IMR-90 (cell line): ENCODE data around the gene LBP. TPM values are rescaled to one million over a fixed set of nuclear protein-coding genes. Genes with fewer than 3 reads are reported as not detected.
"Not testable (repeated sequence)": the region's sequence is repeated elsewhere in the genome, so short reads cannot be mapped to it uniquely, and the experiment has no call there.

ENCODE experiments used
- ATAC-seq: fragments of 200-7000 bp; cut with Tn5 transposase; 2 replicates; pipeline ENCODE4 v1.9.1; 2020; ENCODE audit warnings: low read depth, mild to moderate bottlenecking, moderate library complexity
- BruUV-seq: library from RNA; stranded (reverse); fragments of 400-500 nt; replicated peaks from 2 replicates; lab custom pipeline; 2021; lab: Mats Ljungman, UMichigan
- CTCF ChIA-PET: fragments of 300-600 bp; formaldehyde crosslinking; extraction: SDS; loops from one replicate; lab custom pipeline; 2021; ENCODE audit warnings: antibody characterized with exemption; lab: Yijun Ruan, JAX
- POLR2A ChIA-PET: fragments of 300-600 bp; sonication (Branson Sonifier 250); formaldehyde crosslinking; loops from one replicate; lab custom pipeline; 2022; ENCODE audit warnings: antibody characterized with exemption; ENCODE audit not compliant: unreplicated experiment; lab: Charles Lee
- DNase-seq: peaks from one replicate; pipeline ENCODE4 v3.0.0; 2013
- H2AFZ ChIP-seq: replicated peaks from 2 replicates; pipeline ENCODE3; 2013; ENCODE audit warnings: low read length, mild to moderate bottlenecking; ENCODE audit not compliant: poor library complexity
- H2AK5ac ChIP-seq: 2 replicates; pipeline ENCODE4 v1.6.1; 2013; ENCODE audit warnings: low read depth, low read length, inconsistent platforms
- H2AK9ac ChIP-seq: replicated peaks from 2 replicates; pipeline ENCODE3; 2013; ENCODE audit warnings: mild to moderate bottlenecking, low read depth, low read length, moderate library complexity; ENCODE audit not compliant: poor library complexity
- H2BK120ac ChIP-seq: 2 replicates; pipeline ENCODE4 v1.6.1; 2013; ENCODE audit warnings: low read depth, low read length, inconsistent platforms
- H2BK15ac ChIP-seq: 3 replicates; pipeline ENCODE4 v1.6.1; 2013; ENCODE audit warnings: low read depth, low read length, inconsistent platforms
- H2BK20ac ChIP-seq: 2 replicates; pipeline ENCODE4 v1.6.1; 2013; ENCODE audit warnings: low read depth, mild to moderate bottlenecking, inconsistent platforms, low read length, moderate library complexity
- H2BK5ac ChIP-seq: 2 replicates; pipeline ENCODE4 v1.6.1; 2013; ENCODE audit warnings: mild to moderate bottlenecking, low read depth, low read length, inconsistent platforms; ENCODE audit not compliant: poor library complexity, severe bottlenecking
- H3K14ac ChIP-seq: replicated peaks from 2 replicates; pipeline ENCODE4 v1.6.1; 2013; ENCODE audit warnings: low read depth, low read length, inconsistent platforms
- H3K18ac ChIP-seq: 2 replicates; pipeline ENCODE4 v1.6.1; 2013; ENCODE audit warnings: low read depth, low read length, control low read depth
- H3K23ac ChIP-seq: 2 replicates; pipeline ENCODE4 v1.6.1; 2013; ENCODE audit warnings: low read depth, low read length, inconsistent platforms
- H3K27ac ChIP-seq: 2 replicates; pipeline ENCODE4 v1.5.1; 2013; ENCODE audit warnings: mild to moderate bottlenecking, control low read depth, low read length; ENCODE audit not compliant: insufficient read depth
- H3K27me3 ChIP-seq: 2 replicates; pipeline ENCODE4 v1.6.1; 2013; ENCODE audit warnings: low read length; ENCODE audit not compliant: control insufficient read depth, insufficient read depth
- H3K36me3 ChIP-seq: 2 replicates; pipeline ENCODE4 v1.6.1; 2013; ENCODE audit warnings: low read length, mixed read lengths; ENCODE audit not compliant: control insufficient read depth, insufficient read depth
- H3K4ac ChIP-seq: 2 replicates; pipeline ENCODE4 v1.6.1; 2013; ENCODE audit warnings: low read depth, low read length, inconsistent platforms
- H3K4me1 ChIP-seq: 2 replicates; pipeline ENCODE4 v1.6.1; 2013; ENCODE audit warnings: low read length, mixed read lengths; ENCODE audit not compliant: control insufficient read depth, insufficient read depth
- H3K4me2 ChIP-seq: 2 replicates; pipeline ENCODE4 v1.6.1; 2013; ENCODE audit warnings: low read depth, mild to moderate bottlenecking, control low read depth, low read length, moderate library complexity
- H3K4me3 ChIP-seq: 2 replicates; pipeline ENCODE4 v1.5.1; 2013; ENCODE audit warnings: low read depth, mild to moderate bottlenecking, control low read depth, low read length, moderate library complexity; ENCODE audit not compliant: insufficient read depth
- H3K56ac ChIP-seq: 2 replicates; pipeline ENCODE4 v1.6.1; 2013; ENCODE audit warnings: low read length, inconsistent platforms; ENCODE audit not compliant: insufficient read depth; ENCODE audit errors: extremely low read depth
- H3K79me1 ChIP-seq, 2 experiments: 2 replicates each; pipeline ENCODE4 v1.6.1; 2013; ENCODE audit warnings: low read length in 2 of 2, inconsistent platforms in 1 of 2, low read depth in 1 of 2
- H3K9ac ChIP-seq: 2 replicates; pipeline ENCODE4 v1.6.1; 2013; ENCODE audit warnings: low read depth, low read length, control low read depth
- H3K9me1 ChIP-seq: 2 replicates; pipeline ENCODE4 v1.6.1; 2013; ENCODE audit warnings: low read length, inconsistent platforms; ENCODE audit not compliant: insufficient read depth
- H3K9me3 ChIP-seq: 2 replicates; pipeline ENCODE4 v1.6.1; 2013; ENCODE audit warnings: low read length; ENCODE audit not compliant: control insufficient read depth, insufficient read depth
- H4K20me1 ChIP-seq: 2 replicates; pipeline ENCODE4 v1.6.1; 2013; ENCODE audit warnings: low read length, inconsistent platforms; ENCODE audit not compliant: insufficient read depth
- H4K5ac ChIP-seq: 2 replicates; pipeline ENCODE4 v1.6.1; 2013; ENCODE audit warnings: mild to moderate bottlenecking, low read depth, low read length, control low read depth
- H4K8ac ChIP-seq, 2 experiments: 2 replicates each; pipeline ENCODE4 v1.6.1; 2013; ENCODE audit warnings: low read depth in 2 of 2, low read length in 2 of 2, control low read depth in 1 of 2, inconsistent platforms in 1 of 2
- H4K91ac ChIP-seq: 2 replicates; pipeline ENCODE4 v1.6.1; 2013; ENCODE audit warnings: low read depth, low read length, inconsistent platforms; ENCODE audit not compliant: insufficient read depth
- CTCF ChIP-seq: conservative IDR thresholded peaks from 2 replicates; pipeline ENCODE4 v1.5.1; 2012; ENCODE audit warnings: mild to moderate bottlenecking, low read depth, low read length, improper control_type of control experiment
- SMC3 ChIP-seq: fragments of 150-350 bp; IDR thresholded peaks from 2 replicates; pipeline ENCODE4 v1.6.1; 2016; ENCODE audit warnings: low read depth, mild to moderate bottlenecking, antibody characterized with exemption, low read length, moderate library complexity
- WGBS, 2 experiments: methylation state at CpG; one replicate each; pipeline versions ENCODE4 v1.1.5 to v1.1.7; 2013; ENCODE audit warnings: missing lambda C conversion rate in 2 of 2; ENCODE audit not compliant: insufficient read length in 1 of 2; ENCODE audit errors: extremely low coverage in 2 of 2; 5-methylcytosine and 5-hydroxymethylcytosine counted together
- dilution Hi-C: fragments of 300-500 bp; cut with HindIII; formaldehyde crosslinking; loops from one replicate; pipeline ENCODE4 v1.14.3; 2018; ENCODE audit warnings: low sequenced_read_pairs; ENCODE audit not compliant: unreplicated experiment
- in situ Hi-C: fragments of 300-500 bp; cut with MboI; formaldehyde crosslinking; loops from 3 replicates; pipeline ENCODE4 v1.14.3; 2019; ENCODE audit warnings: low sequenced_read_pairs, inconsistent platforms, mixed read lengths
- intact Hi-C: fragments of 100-400 bp; cut with micrococcal nuclease; formaldehyde crosslinking; loops from 2 replicates; pipeline ENCODE4 v1.10.0; 2022
- polyA plus RNA-seq, 3 experiments: library from polyadenylated mRNA; depleted of rRNA; stranded (reverse); fragments of >200 nt; gene quantifications; 2 replicates each; pipeline ENCODE4 v1.2.3, GENCODE V29; 2012; ENCODE audit warnings: low replicate concordance in 1 of 3
- total RNA-seq: library from RNA; depleted of rRNA; stranded (reverse); fragments of >200 nt; gene quantifications from 2 replicates; pipeline ENCODE4 v1.2.3, GENCODE V29; 2012

LBP gene
- total and polyA plus RNA-seq, 2 of the 4 experiments (the other 2 are of a cell fraction): not detected

- dilution Hi-C loops: no loop called here
- Histone ChIP-seq H2BK120ac (no peak overlapping the region), H3K56ac (no peak overlapping the region), H3K9me3 (peaks cover 6% of the 10 kb centered on the region), H4K5ac (no peak overlapping the region), H2AK5ac (no peak overlapping the region), H4K91ac (no peak overlapping the region), H3K4me3 (no peak overlapping the region), H3K27me3 (peaks cover 28% of the 10 kb centered on the region), H3K4me1 (peaks cover 2% of the 10 kb centered on the region; the same call in 1 of the 2 replicates), H2BK20ac (no peak overlapping the region), H3K79me1 (no peaks in the 10 kb centered on the region), H3K36me3 (no peaks in the 10 kb centered on the region), H2AK9ac (no peak overlapping the region), H2BK5ac (no peak overlapping the region), H3K18ac (no peak overlapping the region), H3K4ac (no peak overlapping the region), H3K27ac (no peak overlapping the region), H4K8ac (no peak overlapping the region), H3K9ac (no peak overlapping the region), H3K23ac (no peak overlapping the region), H3K4me2 (no peak overlapping the region), H3K14ac (no peak overlapping the region), H2AFZ (no peak overlapping the region), H4K20me1 (no peaks in the 10 kb centered on the region), H3K9me1 (peaks cover 5% of the 10 kb centered on the region; the same call in 1 of the 2 replicates), H2BK15ac (no peak overlapping the region)
- DNase-seq (no peak), ATAC-seq (no peak)
- in situ Hi-C loops: no loop called here
- WGBS, 2 experiments: 60% methylated on average over 1 of the region's 7 CpGs; no CpG with 5 or more reads in 1 of the 2 experiments
- intact Hi-C loops: no loop called here
- no TSS peak for BruUV-seq
- POLR2A ChIA-PET: no interaction called here
- CTCF ChIA-PET: interaction anchor here (1.2 kb wide), 1 partner anchor 18 kb away, joined by 3 read pairs; no protein-coding TSS in a partner anchor
- TF ChIP-seq SMC3 (no peak), CTCF (peak; percentile 31; the same call in 1 of the 2 replicates)
Observed at GRCh38 chr20:38338849-38339520, 7.3 kb upstream of the LBP start.

DNA sequence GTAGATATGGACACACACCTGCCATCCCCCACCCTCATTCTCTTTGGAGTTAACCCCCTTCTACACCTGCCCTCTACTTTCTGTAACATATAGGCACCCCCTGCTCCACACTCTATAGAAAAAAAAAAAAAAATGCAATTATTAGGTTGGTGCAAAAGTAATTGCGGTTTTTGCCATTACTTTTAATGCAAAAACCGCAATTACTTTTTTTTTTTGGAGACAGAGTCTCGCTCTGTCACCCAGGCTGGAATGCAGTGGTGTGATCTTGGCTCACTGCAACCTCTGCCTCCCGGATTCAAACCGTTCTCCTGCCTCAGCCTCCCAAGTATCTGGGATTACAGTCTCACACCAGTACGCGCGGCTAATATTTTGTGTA is 6.8 kb upstream of the LBP start:
- intact Hi-C loops, H3K14ac ChIP-seq, H2AK5ac ChIP-seq, H4K91ac ChIP-seq, POLR2A ChIA-PET, H3K79me1 ChIP-seq, H3K36me3 ChIP-seq, H3K9ac ChIP-seq, dilution Hi-C loops, H3K23ac ChIP-seq, H3K9me1 ChIP-seq, in situ Hi-C loops, H2BK120ac ChIP-seq, ATAC-seq, H3K18ac ChIP-seq, H3K27ac ChIP-seq, H3K4me1 ChIP-seq, H2AK9ac ChIP-seq, DNase-seq, H3K56ac ChIP-seq, H4K20me1 ChIP-seq, H4K8ac ChIP-seq, H4K5ac ChIP-seq, H2BK5ac ChIP-seq, BruUV-seq, H2BK20ac ChIP-seq, H3K4me2 ChIP-seq, H2AFZ ChIP-seq, CTCF ChIA-PET, H2BK15ac ChIP-seq, H3K9me3 ChIP-seq, H3K4me3 ChIP-seq, H3K4ac ChIP-seq: not testable (repeated sequence)
- H3K27me3 ChIP-seq: peaks cover 25% of the 10 kb centered on the region
- 40% methylated on average over 1 of the region's 8 CpGs; no CpG with 5 or more reads in 1 of the 2 experiments for WGBS, 2 experiments
